Left ventricle myocardium inferior (tissue), 1 donor: ENCODE data around the gene RAP1GAP. TPM values are rescaled to one million over a fixed set of nuclear protein-coding genes. Genes with fewer than 3 reads are reported as not detected.

Experiments used
- DNase-seq: peaks from one replicate; pipeline ENCODE4 v3.0.0-alpha.2; 2020
- H3K27ac ChIP-seq: fragments of 200-600 bp; replicated peaks from 2 replicates; pipeline ENCODE4 v1.8.0; 2021
- H3K27me3 ChIP-seq: fragments of 200-600 bp; 2 replicates; pipeline ENCODE4 v1.8.0; 2021; ENCODE audit warnings: low read depth
- H3K36me3 ChIP-seq: fragments of 200-600 bp; 2 replicates; pipeline ENCODE4 v1.8.0; 2021
- H3K4me1 ChIP-seq: fragments of 200-600 bp; 2 replicates; pipeline ENCODE4 v1.8.0; 2021
- H3K4me3 ChIP-seq: fragments of 200-600 bp; 2 replicates; pipeline ENCODE4 v1.8.0; 2021; ENCODE audit warnings: mild to moderate bottlenecking, moderate library complexity
- H3K9me3 ChIP-seq: fragments of 200-600 bp; replicated peaks from 2 replicates; pipeline ENCODE4 v1.8.0; 2021
- intact Hi-C: fragments of 100-400 bp; cut with micrococcal nuclease; formaldehyde crosslinking; loops from one replicate; pipeline ENCODE4 v1.11.0; 2022
- total RNA-seq: library from RNA; stranded (reverse); fragmentation: NEBNext Ultra II Directional; extraction: Animal tissue kit (Norgen Biotek cat#: 25700); gene quantifications from one replicate; pipeline ENCODE4 v1.2.1, GENCODE V29; 2021
- TF ChIP-seq, protein P1 (sequence below): fragments of 200-600 bp; IDR thresholded peaks from 2 replicates; pipeline ENCODE4 v1.8.0; 2021; ENCODE audit warnings: antibody characterized with exemption, mild to moderate bottlenecking, borderline replicate concordance
- donor health status: DM: no; HTN: yes; CAD: no; lungs with severe emphysema.

The RAP1GAP gene
- total RNA-seq, 1 donor from 2014 or later = 6.2 TPM

DNA sequence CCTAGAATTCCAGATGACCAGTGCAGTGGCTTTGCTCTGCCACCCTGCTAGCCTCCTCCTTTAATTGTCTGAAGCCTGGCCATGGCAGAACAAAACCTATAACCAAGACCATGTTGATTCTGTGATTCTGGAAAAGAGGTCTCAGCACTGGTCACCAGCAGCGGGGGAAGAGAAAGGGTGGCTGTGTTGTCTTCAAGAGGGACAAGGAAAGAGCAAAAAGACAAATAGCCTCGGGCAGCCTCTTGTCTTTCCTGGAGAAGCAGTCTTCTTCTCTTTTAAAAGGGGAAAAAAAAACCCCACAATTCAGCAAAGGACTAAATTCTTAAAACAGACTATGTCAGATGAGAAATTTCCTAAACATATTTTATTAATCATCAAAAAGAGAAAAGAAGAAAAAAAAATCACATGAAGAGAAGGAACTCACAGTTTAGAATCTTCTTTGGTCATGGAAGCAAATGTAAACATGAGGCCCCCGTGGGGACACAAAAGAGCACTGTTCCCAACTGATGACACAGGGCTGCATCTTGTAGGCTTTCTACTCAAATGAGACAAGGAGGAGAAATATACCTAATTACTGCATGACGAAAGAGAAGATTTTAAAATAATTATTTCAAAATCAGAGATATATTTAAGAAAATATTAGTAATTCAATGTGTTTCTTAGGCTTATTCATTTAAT lies 36.3 kb upstream of the RAP1GAP start:
- intact Hi-C loops = no loop called here
- Histone ChIP-seq H3K27me3 (no peaks in the 10 kb centered on the region), H3K27ac (no peak overlapping the region), H3K9me3 (no peaks in the 10 kb centered on the region), H3K36me3 (peaks cover 63% of the 10 kb centered on the region), H3K4me1 (peaks cover 11% of the 10 kb centered on the region), H3K4me3 (no peak overlapping the region)
- DNase-seq = no peak
- TF ChIP-seq, protein P1, sequence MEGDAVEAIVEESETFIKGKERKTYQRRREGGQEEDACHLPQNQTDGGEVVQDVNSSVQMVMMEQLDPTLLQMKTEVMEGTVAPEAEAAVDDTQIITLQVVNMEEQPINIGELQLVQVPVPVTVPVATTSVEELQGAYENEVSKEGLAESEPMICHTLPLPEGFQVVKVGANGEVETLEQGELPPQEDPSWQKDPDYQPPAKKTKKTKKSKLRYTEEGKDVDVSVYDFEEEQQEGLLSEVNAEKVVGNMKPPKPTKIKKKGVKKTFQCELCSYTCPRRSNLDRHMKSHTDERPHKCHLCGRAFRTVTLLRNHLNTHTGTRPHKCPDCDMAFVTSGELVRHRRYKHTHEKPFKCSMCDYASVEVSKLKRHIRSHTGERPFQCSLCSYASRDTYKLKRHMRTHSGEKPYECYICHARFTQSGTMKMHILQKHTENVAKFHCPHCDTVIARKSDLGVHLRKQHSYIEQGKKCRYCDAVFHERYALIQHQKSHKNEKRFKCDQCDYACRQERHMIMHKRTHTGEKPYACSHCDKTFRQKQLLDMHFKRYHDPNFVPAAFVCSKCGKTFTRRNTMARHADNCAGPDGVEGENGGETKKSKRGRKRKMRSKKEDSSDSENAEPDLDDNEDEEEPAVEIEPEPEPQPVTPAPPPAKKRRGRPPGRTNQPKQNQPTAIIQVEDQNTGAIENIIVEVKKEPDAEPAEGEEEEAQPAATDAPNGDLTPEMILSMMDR = no peak

DNA sequence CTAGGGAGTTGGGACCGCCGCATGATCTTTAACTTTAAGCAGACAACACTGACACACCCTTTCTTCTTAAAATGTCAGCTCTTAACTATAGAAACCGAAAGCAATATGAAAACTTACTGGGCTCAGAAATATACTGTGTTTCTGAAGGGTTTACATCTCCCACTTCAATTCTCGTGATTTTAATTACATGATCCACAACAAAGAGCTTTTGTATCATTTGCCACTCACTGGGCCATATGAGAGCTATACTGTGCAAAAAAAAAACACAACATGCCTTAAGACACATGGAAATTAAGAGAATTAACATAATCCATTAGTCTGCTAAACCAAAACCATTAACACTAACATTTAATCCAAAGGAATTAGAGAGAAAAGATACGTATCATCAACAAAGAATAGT lies 35.0 kb upstream of the RAP1GAP start:
- Histone ChIP-seq H3K36me3 (peaks cover 75% of the 10 kb centered on the region), H3K4me1 (peaks cover 11% of the 10 kb centered on the region), H3K27me3 (no peaks in the 10 kb centered on the region), H3K27ac (no peak overlapping the region), H3K9me3 (no peaks in the 10 kb centered on the region), H3K4me3 (no peak overlapping the region)
- intact Hi-C loops = no loop called here
- DNase-seq = no peak
- TF ChIP-seq, protein P1 = no peak

DNA sequence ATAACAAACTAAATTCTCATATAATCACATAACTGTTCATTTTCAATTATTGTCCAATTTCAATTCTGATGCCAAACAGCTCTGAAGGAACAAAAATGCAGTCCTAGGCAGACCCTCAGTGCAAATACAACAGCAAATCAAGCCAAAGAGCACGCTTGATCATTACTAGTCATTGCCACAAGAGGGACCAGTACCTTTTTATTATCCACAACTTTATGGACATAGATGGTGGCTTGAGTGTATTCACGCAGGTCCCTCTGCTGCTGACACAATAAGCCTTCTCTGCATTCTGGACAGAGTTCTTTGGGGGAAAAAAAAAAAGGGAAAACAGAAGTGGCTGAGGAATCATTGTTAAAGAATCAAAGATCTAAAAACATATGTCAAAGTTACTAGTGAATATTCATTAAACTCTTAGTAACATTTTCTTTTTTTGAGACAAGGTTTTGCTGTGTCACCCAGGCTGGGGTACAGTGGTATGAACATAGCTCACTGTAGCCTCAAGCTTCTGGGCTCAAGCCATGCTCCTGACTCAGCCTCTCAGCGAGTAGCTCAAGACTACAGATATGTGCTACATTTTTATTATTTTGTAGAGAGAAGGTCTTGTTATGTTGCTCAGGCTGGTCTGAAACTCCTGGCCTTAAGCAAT lies 34.3 kb upstream of the RAP1GAP start:
- TF ChIP-seq, protein P1 = peak; percentile 36
- Histone ChIP-seq H3K27ac (no peak overlapping the region), H3K27me3 (no peaks in the 10 kb centered on the region), H3K4me3 (no peak overlapping the region), H3K36me3 (peaks cover 82% of the 10 kb centered on the region), H3K9me3 (no peaks in the 10 kb centered on the region), H3K4me1 (peaks cover 11% of the 10 kb centered on the region)
- DNase-seq = no peak
- intact Hi-C loops = no loop called here

DNA sequence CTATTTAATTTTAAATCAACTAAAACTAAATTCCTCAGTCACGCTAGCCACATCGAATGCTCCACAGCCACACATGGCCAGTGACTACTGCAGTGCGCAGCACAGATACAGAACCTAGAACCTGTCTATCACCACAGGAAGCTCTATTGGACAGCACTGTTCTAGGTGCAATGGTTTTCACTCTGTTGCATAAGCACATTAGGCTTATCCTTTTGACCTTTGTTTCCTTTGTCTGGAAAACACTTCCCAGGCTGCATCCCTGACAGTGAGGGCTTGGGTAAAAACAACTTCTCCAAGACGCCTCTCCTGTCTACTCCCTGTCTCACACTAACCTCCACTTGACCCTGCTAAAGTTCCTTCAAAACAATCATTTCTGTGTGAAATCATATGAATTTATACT lies 33.6 kb upstream of the RAP1GAP start:
- Histone ChIP-seq H3K9me3 (no peaks in the 10 kb centered on the region), H3K36me3 (peaks cover 80% of the 10 kb centered on the region), H3K27me3 (no peaks in the 10 kb centered on the region), H3K4me3 (no peak overlapping the region), H3K27ac (no peak overlapping the region), H3K4me1 (peaks cover 11% of the 10 kb centered on the region)
- intact Hi-C loops = no loop called here
- DNase-seq = no peak
- TF ChIP-seq, protein P1 = no peak

DNA sequence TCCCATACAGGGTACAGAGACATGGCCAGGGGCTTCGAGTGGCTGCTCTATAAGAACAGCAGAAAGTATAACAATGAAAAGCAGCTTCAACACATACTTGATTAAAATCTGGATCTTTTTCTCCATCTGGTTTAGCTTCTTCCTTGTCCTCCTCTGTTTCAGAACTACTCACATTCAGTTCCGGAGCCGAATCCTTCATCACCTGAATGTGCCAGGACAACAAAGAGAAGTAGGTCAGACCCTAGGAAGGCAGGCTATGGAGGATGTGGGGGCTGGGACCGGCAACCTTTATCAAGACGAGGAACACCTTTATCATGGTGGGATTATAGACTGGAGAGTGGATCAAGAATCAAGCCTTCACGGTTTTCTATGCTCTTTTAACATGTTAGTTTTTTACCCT lies 32.2 kb upstream of the RAP1GAP start:
- H3K9me3 ChIP-seq = no peaks in the 10 kb centered on the region
- intact Hi-C loops = no loop called here
- no peak for DNase-seq
- peaks cover 85% of the 10 kb centered on the region for H3K36me3 ChIP-seq
- H3K4me3 ChIP-seq = no peak overlapping the region
- peaks cover 3% of the 10 kb centered on the region for H3K4me1 ChIP-seq
- TF ChIP-seq, protein P1 = no peak
- H3K27ac ChIP-seq = no peak overlapping the region
- H3K27me3 ChIP-seq = no peaks in the 10 kb centered on the region
